GM12873 (cell line): Measurements from ENCODE around the gene TPSG1.

Experiments
- TF ChIP-seq, protein P1 (sequence below): IDR thresholded peaks from 2 replicates; pipeline ENCODE4 v1.5.1; 2012; ENCODE audit warnings: low read depth, mild to moderate bottlenecking, moderate library complexity, low read length, control low read depth; ENCODE audit not compliant: insufficient read depth; ENCODE audit errors: missing control alignments

The TPSG1 gene

GRCh38 chr16:1195393-1195666 lies 29.7 kb downstream of the TPSG1 start:
- TF ChIP-seq, protein P1, sequence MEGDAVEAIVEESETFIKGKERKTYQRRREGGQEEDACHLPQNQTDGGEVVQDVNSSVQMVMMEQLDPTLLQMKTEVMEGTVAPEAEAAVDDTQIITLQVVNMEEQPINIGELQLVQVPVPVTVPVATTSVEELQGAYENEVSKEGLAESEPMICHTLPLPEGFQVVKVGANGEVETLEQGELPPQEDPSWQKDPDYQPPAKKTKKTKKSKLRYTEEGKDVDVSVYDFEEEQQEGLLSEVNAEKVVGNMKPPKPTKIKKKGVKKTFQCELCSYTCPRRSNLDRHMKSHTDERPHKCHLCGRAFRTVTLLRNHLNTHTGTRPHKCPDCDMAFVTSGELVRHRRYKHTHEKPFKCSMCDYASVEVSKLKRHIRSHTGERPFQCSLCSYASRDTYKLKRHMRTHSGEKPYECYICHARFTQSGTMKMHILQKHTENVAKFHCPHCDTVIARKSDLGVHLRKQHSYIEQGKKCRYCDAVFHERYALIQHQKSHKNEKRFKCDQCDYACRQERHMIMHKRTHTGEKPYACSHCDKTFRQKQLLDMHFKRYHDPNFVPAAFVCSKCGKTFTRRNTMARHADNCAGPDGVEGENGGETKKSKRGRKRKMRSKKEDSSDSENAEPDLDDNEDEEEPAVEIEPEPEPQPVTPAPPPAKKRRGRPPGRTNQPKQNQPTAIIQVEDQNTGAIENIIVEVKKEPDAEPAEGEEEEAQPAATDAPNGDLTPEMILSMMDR, result no peak

- TF ChIP-seq, protein P1, result peak; percentile 54
Measured at GRCh38 chr16:1194665-1195392, 30.2 kb downstream of the TPSG1 start.

- TF ChIP-seq, protein P1, result no peak
Measured at GRCh38 chr16:1193825-1194581, 31.1 kb downstream of the TPSG1 start.

- TF ChIP-seq, protein P1, result no peak
Measured at GRCh38 chr16:1193143-1193824, 31.8 kb downstream of the TPSG1 start.

DNA sequence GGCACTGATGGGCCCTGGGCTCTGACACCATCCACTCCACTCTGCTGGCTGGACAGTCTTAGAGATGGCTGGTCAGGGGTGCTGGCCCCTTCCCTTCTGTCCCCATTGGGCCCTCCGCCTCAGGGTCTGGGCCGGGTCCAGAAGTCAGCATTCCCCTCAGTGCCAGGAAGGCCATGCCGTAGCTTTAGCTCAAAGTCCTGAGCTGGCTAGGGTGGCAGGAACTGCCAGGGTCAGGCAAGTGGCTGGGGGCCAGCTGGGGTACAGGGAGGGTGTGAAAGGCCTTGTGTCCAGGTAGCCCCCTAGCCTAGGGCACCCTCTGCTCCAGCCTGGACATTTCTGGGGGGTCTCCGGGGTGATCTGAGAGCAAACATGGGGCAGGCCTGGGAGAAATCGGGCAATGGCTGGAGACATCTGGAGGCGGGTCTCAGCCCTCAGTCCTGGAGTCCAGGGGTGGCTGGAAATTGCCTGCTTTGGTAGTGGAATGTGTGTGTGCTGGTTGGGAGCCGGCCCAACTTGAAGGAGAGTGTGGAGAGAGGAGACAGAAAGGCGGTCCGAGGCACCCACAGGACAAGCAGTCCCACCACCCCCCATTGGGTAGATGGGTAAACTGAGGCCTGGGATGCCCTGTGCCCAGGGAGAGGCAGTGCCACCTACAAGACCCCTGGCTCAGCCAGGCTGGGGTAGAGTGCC lies 32.5 kb downstream of the TPSG1 start:
- TF ChIP-seq, protein P1, result no peak

DNA sequence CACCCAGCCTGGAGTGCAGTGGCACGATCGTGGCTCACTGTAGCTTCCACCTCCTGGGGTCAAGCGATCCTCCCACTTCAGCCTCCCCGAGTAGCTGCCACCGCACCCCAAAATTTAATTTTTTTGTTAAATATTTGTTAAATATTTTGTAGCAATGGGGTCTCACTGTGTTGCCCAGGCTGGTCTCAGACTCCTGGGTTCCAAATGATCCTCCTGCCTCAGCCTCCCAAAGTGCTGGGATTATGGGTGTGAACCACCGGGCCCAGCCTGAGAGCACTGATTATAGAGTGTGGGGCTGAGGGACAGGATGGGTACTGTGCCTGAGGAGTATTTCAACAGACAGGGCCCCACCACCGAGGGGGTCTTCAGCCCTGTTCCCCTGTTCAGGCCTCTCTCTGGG lies 35.6 kb downstream of the TPSG1 start:
- TF ChIP-seq, protein P1, result no peak
